ENCODE measurements around the gene SLN.

Gene SLN

GRCh38 chr11:107682171-107682570, 29.7 kb downstream of the SLN start:
- no peak for DNase-seq

- no peak for DNase-seq
These were observed 32.4 kb downstream of the SLN start for GRCh38 chr11:107679255-107680024.

- no peak for DNase-seq
These were observed 33.3 kb downstream of the SLN start for GRCh38 chr11:107678632-107678971.

DNA sequence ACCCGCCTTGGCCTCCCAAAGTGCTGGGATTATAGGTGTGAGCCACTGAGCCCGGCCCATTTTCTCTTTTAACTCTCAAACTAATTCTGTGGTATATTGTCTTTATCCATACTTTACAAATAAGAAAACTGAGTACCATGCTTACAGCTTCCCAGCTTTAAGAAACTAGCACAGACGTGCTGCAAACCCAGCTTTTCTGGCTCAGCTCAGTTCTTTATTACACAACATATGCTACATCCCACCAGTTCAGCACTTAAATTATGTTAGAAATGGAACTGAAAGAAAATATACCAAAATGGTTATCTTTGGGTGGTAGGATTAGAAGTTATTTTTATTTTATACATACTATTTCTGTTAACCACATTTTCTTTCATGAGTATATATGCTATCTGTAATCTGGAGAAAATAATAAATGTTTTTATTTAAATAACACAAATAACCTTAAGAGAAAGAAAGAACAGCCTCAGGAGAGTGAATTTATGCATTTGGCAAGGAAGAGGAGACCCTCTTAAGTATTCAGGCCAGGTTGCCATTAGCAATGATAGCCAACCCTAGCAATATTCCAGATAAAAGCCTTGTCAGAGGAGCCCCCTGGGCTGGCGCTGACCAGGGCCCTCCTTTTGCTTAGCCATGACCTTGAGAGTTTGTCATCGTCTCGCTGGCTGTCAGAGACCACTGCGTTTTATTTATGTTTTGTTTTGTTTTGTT, 33.8 kb downstream of the SLN start:
- DNase-seq, result no peak

GRCh38 chr11:107676336-107677057, 35.4 kb downstream of the SLN start:
- DNase-seq, result no peak

- DNase-seq, result no peak
These were observed 36.0 kb downstream of the SLN start for GRCh38 chr11:107675902-107676301.

GRCh38 chr11:107669893-107670601, 41.8 kb downstream of the SLN start:
- no peak for DNase-seq

DNA sequence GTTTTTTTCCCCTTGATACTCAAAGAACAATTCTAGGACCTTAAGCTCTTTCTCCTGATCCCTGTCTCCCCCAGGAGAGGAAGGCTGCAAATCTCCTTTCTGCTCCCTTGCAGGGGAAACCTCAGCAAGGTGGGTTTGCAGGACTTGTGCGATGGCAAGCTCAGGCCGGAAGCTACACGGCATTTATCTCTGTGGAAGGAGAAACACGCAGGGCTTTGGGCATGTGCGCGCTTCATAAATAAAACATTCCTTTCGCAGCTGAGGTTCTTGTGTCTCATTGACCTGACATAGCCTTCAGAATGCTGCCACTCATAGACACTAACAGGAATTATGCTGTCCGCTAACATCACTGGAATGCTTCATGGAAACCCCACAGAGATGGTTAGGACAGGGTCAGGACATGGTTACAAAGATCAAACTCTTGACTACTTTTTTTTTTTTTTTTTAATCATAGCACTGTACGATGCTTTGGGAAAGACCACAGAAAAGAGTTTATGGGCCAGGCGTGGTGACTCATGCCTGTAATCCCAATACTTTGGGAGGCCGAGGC, 42.6 kb downstream of the SLN start:
- DNase-seq, result no peak

DNA sequence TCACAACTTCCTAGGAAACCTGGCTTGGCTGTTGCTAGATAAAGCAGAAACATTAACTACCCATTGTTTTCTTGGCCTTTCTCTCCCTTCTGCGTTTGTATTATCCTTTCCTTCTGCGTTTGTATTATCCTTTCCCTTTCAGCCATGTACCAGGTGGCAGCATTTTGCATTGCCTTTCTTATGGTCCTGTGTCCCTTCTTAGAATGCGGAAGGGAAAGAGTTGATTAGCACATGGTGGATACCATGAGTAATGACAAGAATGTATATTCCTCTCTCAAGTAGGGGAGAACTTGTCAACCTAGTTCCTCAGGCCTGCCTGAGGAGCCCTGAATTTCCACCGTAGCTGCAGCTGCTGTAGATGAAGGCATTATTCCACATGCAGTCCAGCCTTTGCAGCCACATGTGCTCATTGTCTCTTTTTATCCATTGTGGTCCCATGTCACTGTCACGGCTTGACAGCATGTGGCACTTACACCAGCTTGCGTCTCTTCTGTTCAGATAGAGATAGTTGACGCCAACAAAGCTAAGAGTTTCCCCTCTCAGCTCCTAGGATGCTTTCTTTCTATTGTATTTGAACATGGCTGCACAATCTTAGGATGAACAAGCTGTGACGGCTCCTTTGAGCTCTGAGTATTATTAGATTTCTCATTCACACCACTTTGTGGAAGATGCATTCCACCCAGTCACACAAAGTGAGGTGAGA, 44.8 kb downstream of the SLN start:
- no peak for DNase-seq

DNA sequence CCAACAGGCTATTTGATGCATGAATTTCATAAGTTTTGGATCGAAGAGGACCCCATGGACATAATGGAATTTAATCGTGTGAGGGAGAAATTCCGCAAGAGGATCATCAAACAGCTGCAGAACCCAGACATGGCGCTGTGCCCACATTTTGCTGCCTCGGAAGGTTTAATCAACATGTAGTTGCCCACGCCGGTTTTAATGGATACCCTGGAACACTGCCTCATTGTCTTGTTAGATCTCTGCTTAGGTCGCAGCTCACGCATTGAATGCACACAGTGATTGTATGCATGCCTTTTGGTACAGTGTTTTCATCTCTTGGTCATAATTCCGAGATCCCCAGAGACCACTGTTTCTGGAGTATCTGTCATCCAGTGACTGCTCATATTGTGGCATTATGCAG, 46.8 kb downstream of the SLN start:
- peak; percentile 55 for DNase-seq

GRCh38 chr11:107661656-107662055, 50.2 kb downstream of the SLN start:
- no peak for DNase-seq

DNA sequence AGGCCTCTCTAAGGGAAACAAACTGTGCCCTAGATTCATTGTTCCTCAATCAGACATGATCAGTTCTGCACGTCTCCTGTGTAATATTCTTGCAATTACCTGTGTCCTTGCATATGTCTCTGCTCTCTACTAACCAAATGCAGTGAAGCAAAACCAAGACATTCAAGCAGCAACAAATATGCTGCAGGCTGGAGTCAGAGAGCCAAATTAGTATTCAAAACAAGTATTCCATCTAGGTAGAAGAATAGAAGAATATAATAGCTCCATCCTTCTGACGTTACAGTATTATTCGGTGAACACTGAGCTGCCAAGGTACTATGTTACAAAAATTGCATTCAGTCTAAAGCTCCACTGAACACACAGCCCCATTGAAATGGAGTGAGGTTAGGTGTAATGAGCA, 51.8 kb downstream of the SLN start:
- no peak for DNase-seq

DNA sequence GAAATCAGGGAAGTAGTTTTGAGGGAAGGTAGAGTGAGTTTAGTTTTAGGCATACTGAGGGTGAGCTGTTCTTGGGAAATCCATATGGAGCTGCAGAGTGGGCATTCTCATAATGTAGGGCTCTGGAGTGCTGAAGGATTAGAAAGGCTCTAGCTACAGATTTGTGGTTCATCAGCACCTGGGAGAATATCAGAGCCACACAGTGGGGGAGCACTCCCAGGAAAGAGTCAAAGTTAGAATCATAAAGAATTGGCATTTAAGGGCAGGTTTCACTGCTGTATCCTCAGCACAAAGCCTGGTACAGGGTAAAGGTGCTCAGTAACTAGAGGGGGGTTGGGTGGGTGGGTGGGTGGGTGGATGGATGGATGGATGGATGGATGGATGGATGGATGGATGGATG, 52.5 kb downstream of the SLN start:
- DNase-seq, result no peak

Measured in NCI-H1105 (cell line).